ENCODE data around the gene REXO2. TPM values are rescaled to one million over a fixed set of nuclear protein-coding genes. Genes with fewer than 3 reads are reported as not detected.

REXO2 gene
- total and polyA plus RNA-seq, 2 donors (not counting 1 experiment from before 2014, with no cell fraction given): 27.7 to 37.2 TPM

DNA sequence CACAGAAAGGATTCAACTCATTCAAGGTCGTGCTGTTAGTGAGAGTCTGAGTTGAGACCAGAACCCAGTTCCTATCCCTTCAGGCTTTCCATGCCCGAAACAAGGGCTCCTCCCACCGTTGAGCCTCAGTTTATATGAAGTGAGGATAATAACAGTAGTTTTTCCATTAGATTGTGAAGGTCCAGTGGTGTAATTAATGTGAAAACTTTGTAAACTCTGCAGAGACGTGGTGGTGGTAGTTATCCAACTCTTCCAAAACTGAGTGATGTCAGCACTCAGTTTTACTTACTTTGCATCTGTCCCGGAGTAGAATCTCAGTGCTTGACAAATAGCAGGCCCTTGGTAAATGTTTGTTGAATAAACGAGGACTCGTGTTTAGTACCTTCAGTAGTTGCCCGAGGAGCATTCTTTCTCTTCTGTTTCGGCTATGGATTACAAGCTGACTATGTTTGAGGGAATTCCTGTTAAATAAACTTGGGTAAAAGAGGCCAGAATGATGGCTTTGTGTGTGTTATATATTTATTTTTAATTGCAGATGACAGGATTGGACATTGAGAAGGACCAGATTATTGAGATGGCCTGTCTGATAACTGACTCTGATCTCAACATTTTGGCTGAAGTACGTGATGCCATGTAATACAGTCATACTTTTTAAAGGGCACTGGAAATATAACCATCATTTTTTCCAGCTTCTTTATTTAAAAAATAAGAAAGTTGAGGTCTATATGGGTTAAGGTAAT, 1.0 kb downstream of the REXO2 start:
- H4K20me1 ChIP-seq (ENCODE audit: control insufficient read depth, insufficient read depth, low read length, poor library complexity, severe bottlenecking): no peaks in the 10 kb centered on the region
- TF ChIP-seq EZH2 (IDR thresholded peaks at IDR 0.05; ENCODE audit: borderline replicate concordance, insufficient read depth, low read depth, low read length, poor library complexity, severe bottlenecking): no peak
- TF ChIP-seq, protein P1, sequence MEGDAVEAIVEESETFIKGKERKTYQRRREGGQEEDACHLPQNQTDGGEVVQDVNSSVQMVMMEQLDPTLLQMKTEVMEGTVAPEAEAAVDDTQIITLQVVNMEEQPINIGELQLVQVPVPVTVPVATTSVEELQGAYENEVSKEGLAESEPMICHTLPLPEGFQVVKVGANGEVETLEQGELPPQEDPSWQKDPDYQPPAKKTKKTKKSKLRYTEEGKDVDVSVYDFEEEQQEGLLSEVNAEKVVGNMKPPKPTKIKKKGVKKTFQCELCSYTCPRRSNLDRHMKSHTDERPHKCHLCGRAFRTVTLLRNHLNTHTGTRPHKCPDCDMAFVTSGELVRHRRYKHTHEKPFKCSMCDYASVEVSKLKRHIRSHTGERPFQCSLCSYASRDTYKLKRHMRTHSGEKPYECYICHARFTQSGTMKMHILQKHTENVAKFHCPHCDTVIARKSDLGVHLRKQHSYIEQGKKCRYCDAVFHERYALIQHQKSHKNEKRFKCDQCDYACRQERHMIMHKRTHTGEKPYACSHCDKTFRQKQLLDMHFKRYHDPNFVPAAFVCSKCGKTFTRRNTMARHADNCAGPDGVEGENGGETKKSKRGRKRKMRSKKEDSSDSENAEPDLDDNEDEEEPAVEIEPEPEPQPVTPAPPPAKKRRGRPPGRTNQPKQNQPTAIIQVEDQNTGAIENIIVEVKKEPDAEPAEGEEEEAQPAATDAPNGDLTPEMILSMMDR (IDR thresholded peaks at IDR 0.05): no peak
- intact Hi-C loops (cut with micrococcal nuclease): no loop called here
- H3K4me1 ChIP-seq (ENCODE audit: control insufficient read depth in 2 of 2, insufficient read depth in 2 of 2, low read length in 2 of 2): peaks cover 12 to 13% of the 10 kb centered on the region in 2 donors
- H3K4me2 ChIP-seq (replicated peaks; ENCODE audit: low read depth, low read length, poor library complexity, severe bottlenecking): peak overlapping the region; percentile 92
- WGBS (ENCODE audit: insufficient coverage): 33% methylated on average over 1 of the region's 10 CpGs
- H3K4me1 Mint-ChIP-seq: peaks cover 25% of the 10 kb centered on the region
- ChIA-PET POLR2A (no interaction called here), CTCF (no interaction called here)
- no peaks in the 10 kb centered on the region for H3K9me3 Mint-ChIP-seq (ENCODE audit: insufficient read depth)
- DNase-seq (no peak), ATAC-seq (ENCODE audit: low read depth) (no peak)
- H3K79me2 ChIP-seq (ENCODE audit: control insufficient read depth, insufficient read depth, low read length): peaks cover 19% of the 10 kb centered on the region
- no peaks in the 10 kb centered on the region for H3K27me3 Mint-ChIP-seq
- H3K9me3 ChIP-seq (ENCODE audit: control extremely low read depth in 1 of 3, control insufficient read depth in 2 of 3, insufficient read depth in 1 of 3, low read length in 2 of 3): no peaks in the 10 kb centered on the region
- no peaks in the 10 kb centered on the region for H3K27me3 ChIP-seq (replicated peaks in 1 of 4; ENCODE audit: control extremely low read depth in 1 of 4, control insufficient read depth in 3 of 4, insufficient read depth in 4 of 4, low read length in 3 of 4)
- peak overlapping the region; percentile 48 to 95 (median 88) for H3K4me3 ChIP-seq (ENCODE audit: control extremely low read depth in 1 of 5, extremely low read depth in 1 of 5, insufficient read depth in 1 of 5, low read depth in 2 of 5, low read length in 4 of 5)
- no peak overlapping the region for H3K27ac ChIP-seq (ENCODE audit: low read length in 2 of 2)
- H2AFZ ChIP-seq (ENCODE audit: insufficient read depth, low read depth, low read length, poor library complexity, severe bottlenecking): peak overlapping the region; percentile 99
- peak overlapping the region; percentile 93 for H3K9ac ChIP-seq (ENCODE audit: low read length)
- peak overlapping the region; percentile 99 for H3K4me3 Mint-ChIP-seq
- peak overlapping the region; percentile 92 for H3K27ac Mint-ChIP-seq
- H3K36me3 ChIP-seq (replicated peaks in 1 of 2; ENCODE audit: control extremely low read depth in 1 of 2, control insufficient read depth in 1 of 2, extremely low read depth in 1 of 2, insufficient read depth in 2 of 2, low read length in 1 of 2): peaks cover 2 to 11% of the 10 kb centered on the region in 2 experiments

DNA sequence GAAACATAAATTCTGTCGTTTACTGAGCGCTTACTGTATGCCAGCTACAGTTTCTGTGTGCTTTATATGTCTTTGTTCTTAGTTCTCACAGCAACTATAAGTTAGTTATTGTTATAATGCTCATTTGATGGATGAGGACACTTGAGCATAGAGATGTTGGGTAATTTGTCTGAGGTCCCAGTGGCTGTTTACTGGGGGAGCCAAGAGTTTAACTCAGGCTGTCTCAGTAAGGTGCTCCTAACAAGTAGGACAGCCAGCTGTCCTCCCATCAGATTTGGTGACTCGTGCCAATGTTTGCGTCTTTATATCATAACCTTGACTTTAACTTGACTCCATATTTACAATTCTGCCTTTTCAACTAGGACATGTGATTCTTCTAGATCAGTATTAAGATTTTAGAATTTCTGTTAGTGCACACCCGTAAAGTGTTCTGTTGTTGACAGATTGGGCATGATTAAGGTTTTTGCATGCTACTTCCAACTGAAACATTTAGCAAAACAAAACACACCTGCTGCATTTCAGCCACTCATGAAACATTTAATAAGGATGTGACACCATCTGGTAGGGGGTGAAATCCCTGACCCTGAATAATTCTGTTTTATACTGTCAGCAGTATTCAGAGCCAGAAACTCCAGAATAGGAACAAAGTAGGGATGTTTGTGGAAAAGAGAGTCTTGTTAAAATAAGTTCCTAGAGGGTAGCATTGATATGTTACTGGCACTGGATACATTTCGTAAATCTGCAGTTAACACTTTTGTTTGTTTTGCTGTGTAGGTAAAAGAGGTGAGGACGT, 1.9 kb downstream of the REXO2 start:
- Histone ChIP-seq H4K20me1 (ENCODE audit: control insufficient read depth, insufficient read depth, low read length, poor library complexity, severe bottlenecking) (no peaks in the 10 kb centered on the region), H3K27me3 (replicated peaks in 1 of 4; ENCODE audit: control extremely low read depth in 1 of 4, control insufficient read depth in 3 of 4, insufficient read depth in 4 of 4, low read length in 3 of 4) (no peaks in the 10 kb centered on the region), H3K9ac (ENCODE audit: low read length) (no peak overlapping the region), H3K79me2 (ENCODE audit: control insufficient read depth, insufficient read depth, low read length) (peaks cover 19% of the 10 kb centered on the region), H3K27ac (ENCODE audit: low read length in 2 of 2) (no peak overlapping the region), H3K4me2 (replicated peaks; ENCODE audit: low read depth, low read length, poor library complexity, severe bottlenecking) (no peak overlapping the region), H3K4me3 (ENCODE audit: control extremely low read depth in 1 of 5, extremely low read depth in 1 of 5, insufficient read depth in 1 of 5, low read depth in 2 of 5, low read length in 4 of 5) (no peak overlapping the region), H3K4me1 (ENCODE audit: control insufficient read depth in 2 of 2, insufficient read depth in 2 of 2, low read length in 2 of 2) (peaks cover 12 to 13% of the 10 kb centered on the region in 2 donors), H3K9me3 (ENCODE audit: control extremely low read depth in 1 of 3, control insufficient read depth in 2 of 3, insufficient read depth in 1 of 3, low read length in 2 of 3) (no peaks in the 10 kb centered on the region), H2AFZ (ENCODE audit: insufficient read depth, low read depth, low read length, poor library complexity, severe bottlenecking) (no peak overlapping the region), H3K36me3 (replicated peaks in 1 of 2; ENCODE audit: control extremely low read depth in 1 of 2, control insufficient read depth in 1 of 2, extremely low read depth in 1 of 2, insufficient read depth in 2 of 2, low read length in 1 of 2) (peaks cover 4 to 11% of the 10 kb centered on the region in 2 experiments)
- ChIA-PET CTCF (no interaction called here), POLR2A (no interaction called here)
- DNase-seq (no peak), ATAC-seq (ENCODE audit: low read depth) (no peak)
- intact Hi-C loops (cut with micrococcal nuclease): no loop called here
- H3K4me1 Mint-ChIP-seq: peaks cover 25% of the 10 kb centered on the region
- no peak overlapping the region for H3K27ac Mint-ChIP-seq
- WGBS (ENCODE audit: insufficient coverage): 100% methylated on average over 2 of the region's 7 CpGs
- no peaks in the 10 kb centered on the region for H3K9me3 Mint-ChIP-seq (ENCODE audit: insufficient read depth)
- peak overlapping the region; percentile 39 for H3K4me3 Mint-ChIP-seq
- no peaks in the 10 kb centered on the region for H3K27me3 Mint-ChIP-seq
- TF ChIP-seq EZH2 (IDR thresholded peaks at IDR 0.05; ENCODE audit: borderline replicate concordance, insufficient read depth, low read depth, low read length, poor library complexity, severe bottlenecking): no peak
- TF ChIP-seq, protein P1 (IDR thresholded peaks at IDR 0.05): no peak
